IPS-20b (cell line): Measurements from ENCODE around the gene TMIE.
A peak's percentile ranks its signal among the peaks of the same experiment; 100 is the strongest.
"Not testable (repeated sequence)": the region's sequence is repeated elsewhere in the genome, so short reads cannot be mapped to it uniquely, and the experiment has no call there.

Experiments used
- H3K27ac ChIP-seq: one replicate; pipeline ENCODE4 v1.5.1; 2013; ENCODE audit warnings: low read length
- H3K27me3 ChIP-seq: 2 replicates; pipeline ENCODE4 v1.6.1; 2013; ENCODE audit warnings: mild to moderate bottlenecking, low read length, inconsistent platforms; ENCODE audit not compliant: insufficient read depth
- H3K36me3 ChIP-seq: 2 replicates; pipeline ENCODE4 v1.6.1; 2013; ENCODE audit warnings: low read depth, mild to moderate bottlenecking, inconsistent platforms, low read length, moderate library complexity; ENCODE audit not compliant: insufficient read depth
- H3K4me1 ChIP-seq: 2 replicates; pipeline ENCODE4 v1.6.1; 2013; ENCODE audit warnings: mild to moderate bottlenecking, control low read depth, inconsistent platforms, low read length, moderate library complexity; ENCODE audit not compliant: insufficient read depth
- H3K4me3 ChIP-seq: 2 replicates; pipeline ENCODE4 v1.5.1; 2013; ENCODE audit warnings: mild to moderate bottlenecking, low read length, inconsistent platforms
- H3K9ac ChIP-seq: 2 replicates; pipeline ENCODE4 v1.6.1; 2013; ENCODE audit warnings: low read depth, mild to moderate bottlenecking, inconsistent platforms, low read length, moderate library complexity
- H3K9me3 ChIP-seq: 2 replicates; pipeline ENCODE4 v1.6.1; 2013; ENCODE audit warnings: mild to moderate bottlenecking, low read depth, low read length, inconsistent platforms; ENCODE audit not compliant: insufficient read depth

Gene TMIE

GRCh38 chr3:46746711-46747110 lies 45.5 kb downstream of the TMIE start:
- Histone ChIP-seq H3K9me3 (no peaks in the 10 kb centered on the region), H3K36me3 (no peaks in the 10 kb centered on the region), H3K9ac (no peak overlapping the region), H3K4me3 (no peak overlapping the region), H3K27me3 (no peaks in the 10 kb centered on the region), H3K4me1 (0 out of 2 replicates have a peak, but pooled peaks cover 3% of the 10 kb centered on the region), H3K27ac (no peak overlapping the region)

- Histone ChIP-seq H3K27me3 (no peaks in the 10 kb centered on the region), H3K9ac (no peak overlapping the region), H3K4me3 (no peak overlapping the region)
Observed at GRCh38 chr3:46748170-46748569, 47.0 kb downstream of the TMIE start.

GRCh38 chr3:46749129-46749528 lies 47.9 kb downstream of the TMIE start:
- 0 out of 2 replicates have a peak, but pooled peaks cover 3% of the 10 kb centered on the region for H3K4me1 ChIP-seq
- H3K27me3 ChIP-seq = no peaks in the 10 kb centered on the region
- no peak overlapping the region for H3K4me3 ChIP-seq
- no peaks in the 10 kb centered on the region for H3K36me3 ChIP-seq
- H3K27ac ChIP-seq = no peak overlapping the region
- no peak overlapping the region for H3K9ac ChIP-seq
- H3K9me3 ChIP-seq = no peaks in the 10 kb centered on the region

More at GRCh38 chr3:46748170-46748569, 47.0 kb downstream of the TMIE start:
- 0 out of 2 replicates have a peak, but pooled peaks cover 3% of the 10 kb centered on the region for H3K4me1 ChIP-seq
- no peak overlapping the region for H3K27ac ChIP-seq
- no peaks in the 10 kb centered on the region for H3K9me3 ChIP-seq
- H3K36me3 ChIP-seq = no peaks in the 10 kb centered on the region

- Histone ChIP-seq H3K9ac (no peak overlapping the region), H3K9me3 (no peaks in the 10 kb centered on the region), H3K4me1 (0 out of 2 replicates have a peak, but pooled peaks cover 3% of the 10 kb centered on the region), H3K27me3 (no peaks in the 10 kb centered on the region), H3K36me3 (no peaks in the 10 kb centered on the region), H3K4me3 (no peak overlapping the region), H3K27ac (no peak overlapping the region)
Observed at GRCh38 chr3:46750555-46751038, 49.4 kb downstream of the TMIE start.

- not testable (repeated sequence) for H3K9me3 ChIP-seq, H3K36me3 ChIP-seq, H3K9ac ChIP-seq, H3K27ac ChIP-seq, H3K4me1 ChIP-seq, H3K4me3 ChIP-seq, H3K27me3 ChIP-seq
Observed at GRCh38 chr3:46753127-46753526, 51.9 kb downstream of the TMIE start.

GRCh38 chr3:46755646-46756045 lies 54.5 kb downstream of the TMIE start:
- Histone ChIP-seq H3K9ac (no peak overlapping the region), H3K4me3 (no peak overlapping the region), H3K36me3 (no peaks in the 10 kb centered on the region), H3K4me1 (peaks cover 4% of the 10 kb centered on the region; the same call in 1 of the 2 replicates), H3K27me3 (no peaks in the 10 kb centered on the region), H3K27ac (no peak overlapping the region), H3K9me3 (no peaks in the 10 kb centered on the region; the same call in 1 of the 2 replicates)

- H3K9me3 ChIP-seq = no peaks in the 10 kb centered on the region; the same call in 1 of the 2 replicates
- H3K36me3 ChIP-seq = no peaks in the 10 kb centered on the region
- H3K27me3 ChIP-seq = no peaks in the 10 kb centered on the region
- H3K4me1 ChIP-seq = peaks cover 4% of the 10 kb centered on the region; the same call in 1 of the 2 replicates
- H3K9ac ChIP-seq = no peak overlapping the region
- H3K4me3 ChIP-seq = no peak overlapping the region
- H3K27ac ChIP-seq = no peak overlapping the region
Observed at GRCh38 chr3:46756642-46757041, 55.5 kb downstream of the TMIE start.

- H3K4me3 ChIP-seq = no peak overlapping the region
- no peaks in the 10 kb centered on the region for H3K36me3 ChIP-seq
- no peaks in the 10 kb centered on the region for H3K27me3 ChIP-seq
- H3K4me1 ChIP-seq = peaks cover 4% of the 10 kb centered on the region; the same call in 1 of the 2 replicates
- no peak overlapping the region for H3K27ac ChIP-seq
- H3K9me3 ChIP-seq = no peaks in the 10 kb centered on the region; the same call in 1 of the 2 replicates
- peak overlapping the region; percentile 22; the same call in 1 of the 2 replicates for H3K9ac ChIP-seq
Observed at GRCh38 chr3:46759239-46760167, 58.3 kb downstream of the TMIE start.
